Breast epithelium (tissue), 3 donors: ENCODE data around the gene INPP5K.

ENCODE experiments used
- POLR2A ChIP-seq: fragments of 450-650 bp; IDR thresholded peaks from one replicate; pipeline ENCODE4 v1.6.1; 2016; ENCODE audit warnings: antibody characterized with exemption, mild to moderate bottlenecking, moderate library complexity
- POLR2AphosphoS5 ChIP-seq, 3 donors: sonication (generic); formaldehyde crosslinking; IDR thresholded peaks; one replicate each; pipeline ENCODE4 v1.6.1; 2017; ENCODE audit warnings: antibody characterized with exemption in 3 of 3
- TF ChIP-seq, protein P1 (sequence below), 3 donors: fragments of 450-650 bp; IDR thresholded peaks; one replicate each; pipeline ENCODE4 v1.5.1; 2016 to 2017; ENCODE audit warnings: antibody characterized with exemption in 3 of 3, mild to moderate bottlenecking in 3 of 3, moderate library complexity in 3 of 3

DNA sequence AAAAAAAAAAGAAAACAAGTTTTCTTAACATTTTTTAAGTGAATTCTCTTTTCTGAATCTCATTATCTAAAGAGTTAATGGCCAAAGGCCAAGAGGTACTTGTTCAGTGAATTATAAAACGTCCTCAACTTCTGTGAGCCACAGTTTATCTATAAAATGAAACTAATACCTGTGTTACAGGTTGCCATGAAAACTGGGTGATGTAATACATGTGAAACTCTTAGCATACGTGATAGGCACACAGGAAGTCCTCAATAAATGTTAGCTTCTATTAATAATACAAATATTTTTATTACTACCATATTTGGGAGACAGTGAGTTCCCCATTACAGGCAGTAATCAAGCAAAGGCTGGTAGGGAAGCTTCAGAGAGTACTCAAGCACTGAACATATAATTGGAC lies 13.5 kb upstream of the INPP5K start:
- TF ChIP-seq, protein P1, sequence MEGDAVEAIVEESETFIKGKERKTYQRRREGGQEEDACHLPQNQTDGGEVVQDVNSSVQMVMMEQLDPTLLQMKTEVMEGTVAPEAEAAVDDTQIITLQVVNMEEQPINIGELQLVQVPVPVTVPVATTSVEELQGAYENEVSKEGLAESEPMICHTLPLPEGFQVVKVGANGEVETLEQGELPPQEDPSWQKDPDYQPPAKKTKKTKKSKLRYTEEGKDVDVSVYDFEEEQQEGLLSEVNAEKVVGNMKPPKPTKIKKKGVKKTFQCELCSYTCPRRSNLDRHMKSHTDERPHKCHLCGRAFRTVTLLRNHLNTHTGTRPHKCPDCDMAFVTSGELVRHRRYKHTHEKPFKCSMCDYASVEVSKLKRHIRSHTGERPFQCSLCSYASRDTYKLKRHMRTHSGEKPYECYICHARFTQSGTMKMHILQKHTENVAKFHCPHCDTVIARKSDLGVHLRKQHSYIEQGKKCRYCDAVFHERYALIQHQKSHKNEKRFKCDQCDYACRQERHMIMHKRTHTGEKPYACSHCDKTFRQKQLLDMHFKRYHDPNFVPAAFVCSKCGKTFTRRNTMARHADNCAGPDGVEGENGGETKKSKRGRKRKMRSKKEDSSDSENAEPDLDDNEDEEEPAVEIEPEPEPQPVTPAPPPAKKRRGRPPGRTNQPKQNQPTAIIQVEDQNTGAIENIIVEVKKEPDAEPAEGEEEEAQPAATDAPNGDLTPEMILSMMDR (IDR thresholded peaks at IDR 0.05) = no peak
- TF ChIP-seq POLR2AphosphoS5 (IDR thresholded peaks at IDR 0.05) (no peak), POLR2A (no peak)
